ENCODE results near the gene MCTP2. TPM values are rescaled to one million over a fixed set of nuclear protein-coding genes. Genes with fewer than 3 reads are reported as not detected.

Gene MCTP2
- total and polyA plus RNA-seq, 2 experiments from 2014 or later, result 8.1 to 23.3 TPM

GRCh38 chr15:94457661-94458060, 226.3 kb downstream of the MCTP2 start:
- no peak for TF ChIP-seq EZH2 (IDR thresholded peaks at IDR 0.05; ENCODE audit: borderline replicate concordance)
- WGBS (ENCODE audit: low lambda C conversion rate, missing lambda C conversion rate), result 98% methylated on average over 8 of the region's 8 CpGs
- H3K27ac ChIP-seq, result no peak overlapping the region
- no peak overlapping the region for H3K4me2 ChIP-seq
- H3K4me3 ChIP-seq, result no peak overlapping the region
- no peaks in the 10 kb centered on the region for H3K9me2 ChIP-seq (replicated peaks; ENCODE audit: insufficient read depth)
- H4K20me1 ChIP-seq (ENCODE audit: insufficient read depth, poor library complexity, severe bottlenecking), result no peaks in the 10 kb centered on the region
- no peaks in the 10 kb centered on the region for H3K4me1 ChIP-seq (ENCODE audit: insufficient read depth)
- no peaks in the 10 kb centered on the region for H3K36me3 ChIP-seq (replicated peaks; ENCODE audit: insufficient read depth, low read depth)
- no peak for DNase-seq (ENCODE audit: low spot score)
- H2AFZ ChIP-seq, result no peak overlapping the region
- no peaks in the 10 kb centered on the region for H3K27me3 ChIP-seq
- no peaks in the 10 kb centered on the region for H3K79me2 ChIP-seq
- H3K9me3 ChIP-seq (ENCODE audit: low read depth), result no peaks in the 10 kb centered on the region

- no peak for TF ChIP-seq CTCF (IDR thresholded peaks at IDR 0.05; ENCODE audit: poor library complexity)
- TF ChIP-seq EZH2 (IDR thresholded peaks at IDR 0.05; ENCODE audit: borderline replicate concordance), result no peak
- TF ChIP-seq EZH2phosphoT487 (IDR thresholded peaks at IDR 0.05; ENCODE audit: low read depth, severe bottlenecking, unreplicated experiment), result no peak
Observed at GRCh38 chr15:94460624-94461023, 229.3 kb downstream of the MCTP2 start.

GRCh38 chr15:94467034-94467433, 235.7 kb downstream of the MCTP2 start:
- peak; percentile 22 for TF ChIP-seq CTCF (IDR thresholded peaks at IDR 0.05; ENCODE audit: poor library complexity)
- no peak for TF ChIP-seq EZH2 (IDR thresholded peaks at IDR 0.05; ENCODE audit: borderline replicate concordance)
- no peak for TF ChIP-seq EZH2phosphoT487 (IDR thresholded peaks at IDR 0.05; ENCODE audit: low read depth, severe bottlenecking, unreplicated experiment)
- Histone ChIP-seq H3K79me2 (no peaks in the 10 kb centered on the region), H3K4me2 (peak overlapping the region; percentile 25), H3K4me3 (no peak overlapping the region), H3K36me3 (replicated peaks; ENCODE audit: insufficient read depth, low read depth) (no peaks in the 10 kb centered on the region), H3K27me3 (no peaks in the 10 kb centered on the region), H4K20me1 (ENCODE audit: insufficient read depth, poor library complexity, severe bottlenecking) (no peaks in the 10 kb centered on the region), H3K4me1 (ENCODE audit: insufficient read depth) (no peaks in the 10 kb centered on the region), H3K9me2 (replicated peaks; ENCODE audit: insufficient read depth) (no peaks in the 10 kb centered on the region), H3K9me3 (ENCODE audit: low read depth) (no peaks in the 10 kb centered on the region), H3K27ac (no peak overlapping the region), H2AFZ (no peak overlapping the region)
- DNase-seq (ENCODE audit: low spot score), result peak; percentile 24
- WGBS (ENCODE audit: low lambda C conversion rate, missing lambda C conversion rate), result 67% methylated on average over 1 of the region's 1 CpG

More at GRCh38 chr15:94460624-94461023, 229.3 kb downstream of the MCTP2 start:
- Histone ChIP-seq H3K79me2 (no peaks in the 10 kb centered on the region), H3K4me2 (no peak overlapping the region), H3K9me2 (replicated peaks; ENCODE audit: insufficient read depth) (no peaks in the 10 kb centered on the region), H4K20me1 (ENCODE audit: insufficient read depth, poor library complexity, severe bottlenecking) (no peaks in the 10 kb centered on the region), H3K27ac (no peak overlapping the region), H3K4me3 (no peak overlapping the region), H3K4me1 (ENCODE audit: insufficient read depth) (no peaks in the 10 kb centered on the region), H3K9me3 (ENCODE audit: low read depth) (no peaks in the 10 kb centered on the region), H3K27me3 (no peaks in the 10 kb centered on the region), H2AFZ (no peak overlapping the region), H3K36me3 (replicated peaks; ENCODE audit: insufficient read depth, low read depth) (no peaks in the 10 kb centered on the region)
- no peak for DNase-seq (ENCODE audit: low spot score)
- whole genome bisulfite sequencing (ENCODE audit: low lambda C conversion rate, missing lambda C conversion rate), result 95% methylated on average over 1 of the region's 1 CpG

GRCh38 chr15:94470492-94470891, 239.1 kb downstream of the MCTP2 start:
- Histone ChIP-seq H3K79me2 (no peaks in the 10 kb centered on the region), H3K27ac (no peak overlapping the region), H3K27me3 (no peaks in the 10 kb centered on the region), H3K36me3 (replicated peaks; ENCODE audit: insufficient read depth, low read depth) (no peaks in the 10 kb centered on the region), H4K20me1 (ENCODE audit: insufficient read depth, poor library complexity, severe bottlenecking) (no peaks in the 10 kb centered on the region), H3K4me2 (no peak overlapping the region), H3K9me2 (replicated peaks; ENCODE audit: insufficient read depth) (no peaks in the 10 kb centered on the region), H3K4me1 (ENCODE audit: insufficient read depth) (no peaks in the 10 kb centered on the region), H3K4me3 (no peak overlapping the region), H2AFZ (no peak overlapping the region), H3K9me3 (ENCODE audit: low read depth) (no peaks in the 10 kb centered on the region)
- 75% methylated on average over 2 of the region's 2 CpGs for WGBS (ENCODE audit: low lambda C conversion rate, missing lambda C conversion rate)
- no peak for DNase-seq (ENCODE audit: low spot score)
- TF ChIP-seq EZH2 (IDR thresholded peaks at IDR 0.05; ENCODE audit: borderline replicate concordance), result no peak
- no peak for TF ChIP-seq CTCF (IDR thresholded peaks at IDR 0.05; ENCODE audit: poor library complexity)
- TF ChIP-seq EZH2phosphoT487 (IDR thresholded peaks at IDR 0.05; ENCODE audit: low read depth, severe bottlenecking, unreplicated experiment), result no peak
